OCI-LY1 (cell line): ENCODE data around the gene MTMR2.

Source experiments
- H2AFZ ChIP-seq: fragments of 200-600 bp; sonication (generic), shearing (Covaris generic); 2 replicates; pipeline ENCODE4 v1.6.0; 2014; ENCODE audit warnings: antibody characterized with exemption, mild to moderate bottlenecking, low read length
- H3F3A ChIP-seq: fragments of 200-600 bp; sonication (generic), shearing (Covaris generic); 2 replicates; pipeline ENCODE4 v1.6.0; 2014; ENCODE audit warnings: mild to moderate bottlenecking, antibody characterized with exemption, low read length, moderate library complexity; ENCODE audit not compliant: insufficient read depth
- H3K27ac ChIP-seq: fragments of 200-600 bp; sonication (generic); 2 replicates; pipeline ENCODE4 v1.5.1; 2014; ENCODE audit warnings: low read length, mixed run types, mild to moderate bottlenecking, low read depth; ENCODE audit not compliant: poor library complexity, severe bottlenecking
- H3K27me3 ChIP-seq: fragments of 200-600 bp; sonication (generic); 2 replicates; pipeline ENCODE4 v1.6.0; 2014; ENCODE audit warnings: antibody characterized with exemption, mild to moderate bottlenecking, low read length, moderate library complexity; ENCODE audit not compliant: insufficient read depth
- H3K36me3 ChIP-seq: fragments of 200-600 bp; sonication (generic); 2 replicates; pipeline ENCODE4 v1.6.1; 2014; ENCODE audit warnings: mild to moderate bottlenecking, antibody characterized with exemption, low read length, moderate library complexity, mixed read lengths; ENCODE audit not compliant: insufficient read depth
- H3K4me1 ChIP-seq: fragments of 200-600 bp; sonication (generic); 2 replicates; pipeline ENCODE4 v1.5.1; 2014; ENCODE audit warnings: mild to moderate bottlenecking, low read length, moderate library complexity; ENCODE audit not compliant: insufficient read depth, severe bottlenecking
- H3K4me2 ChIP-seq: fragments of 200-600 bp; sonication (generic), shearing (Covaris generic); 2 replicates; pipeline ENCODE4 v1.6.1; 2014; ENCODE audit warnings: low read length
- H3K4me3 ChIP-seq: fragments of 200-600 bp; sonication (generic); 2 replicates; pipeline ENCODE4 v1.5.1; 2014; ENCODE audit warnings: low read length, low read depth, mild to moderate bottlenecking, mixed read lengths; ENCODE audit not compliant: poor library complexity, severe bottlenecking
- H3K79me2 ChIP-seq: fragments of 200-600 bp; shearing (Covaris generic); 2 replicates; pipeline ENCODE4 v1.6.1; 2016; ENCODE audit warnings: mixed run types, low read length, mixed read lengths; ENCODE audit not compliant: insufficient read depth
- H3K9ac ChIP-seq: fragments of 200-600 bp; sonication (generic), shearing (Covaris generic); 2 replicates; pipeline ENCODE4 v1.6.1; 2014; ENCODE audit warnings: mild to moderate bottlenecking, low read length, mixed read lengths
- H3K9me2 ChIP-seq: fragments of 200-600 bp; sonication (generic), shearing (Covaris generic); 2 replicates; pipeline ENCODE4 v1.6.1; 2014; ENCODE audit warnings: low read depth, mild to moderate bottlenecking, low read length, mixed read lengths
- H3K9me3 ChIP-seq: fragments of 200-600 bp; shearing (Covaris generic); 2 replicates; pipeline ENCODE4 v1.6.1; 2014; ENCODE audit warnings: low read length, mixed read lengths
- H4K20me1 ChIP-seq: fragments of 200-600 bp; sonication (generic), shearing (Covaris generic); 2 replicates; pipeline ENCODE4 v1.6.0; 2016; ENCODE audit warnings: mild to moderate bottlenecking, low read length; ENCODE audit not compliant: insufficient read depth
- EZH2 ChIP-seq: fragments of 200-600 bp; sonication (generic), shearing (Covaris generic); IDR thresholded peaks from 2 replicates; pipeline ENCODE4 v1.8.0; 2017; ENCODE audit warnings: borderline replicate concordance, mixed run types, mild to moderate bottlenecking, antibody characterized with exemption, low read length, moderate library complexity, mixed read lengths
- TF ChIP-seq, protein P1 (sequence below): fragments of 200-600 bp; sonication (generic), shearing (Covaris generic); IDR thresholded peaks from 2 replicates; pipeline ENCODE4 v1.5.1; 2017; ENCODE audit warnings: mild to moderate bottlenecking, antibody characterized with exemption, low read length, moderate library complexity, mixed read lengths

The MTMR2 gene

DNA sequence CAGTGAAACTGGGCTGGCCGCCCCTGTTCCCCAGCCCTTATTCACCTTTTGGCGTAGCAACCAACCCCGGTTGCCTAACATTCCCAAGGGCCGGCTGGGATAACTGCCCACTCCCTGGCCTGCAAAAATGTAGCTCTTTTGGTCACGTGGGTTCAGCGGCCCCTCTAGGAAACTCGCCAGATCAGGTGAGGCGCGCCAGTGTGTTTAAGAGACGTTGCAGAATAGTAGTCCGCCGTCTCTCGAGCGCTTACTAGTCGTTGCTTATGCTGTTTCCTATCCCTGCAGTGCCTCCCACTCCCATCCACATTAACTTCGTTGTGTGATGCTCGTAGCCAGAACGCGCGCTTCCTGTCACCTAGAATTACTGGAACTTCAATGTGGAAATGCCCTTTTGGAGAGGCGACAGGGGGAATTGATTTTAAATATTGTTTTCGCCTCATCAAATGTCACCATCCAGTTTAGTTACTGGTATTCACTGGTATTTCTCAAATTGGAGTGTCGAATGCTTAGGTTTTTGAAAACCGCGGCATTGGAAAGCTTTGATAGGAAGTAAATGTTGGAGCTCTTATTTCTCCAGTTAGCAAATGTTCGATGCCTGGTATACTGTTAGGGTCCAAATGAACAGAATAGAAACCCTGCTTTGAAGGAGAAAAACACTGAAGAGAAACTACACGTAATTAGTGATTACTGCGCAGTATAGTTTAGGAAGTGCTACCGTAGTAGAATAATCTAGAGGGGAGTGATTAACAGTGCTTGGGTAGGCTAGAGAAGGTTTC is 132.8 kb downstream of the MTMR2 start:
- Histone ChIP-seq H3K9ac (peak overlapping the region; percentile 78), H3K9me2 (no peaks in the 10 kb centered on the region), H3K4me3 (peak overlapping the region; percentile 99), H3K27ac (peak overlapping the region; percentile 91), H3K9me3 (no peaks in the 10 kb centered on the region), H2AFZ (no peak overlapping the region), H3K27me3 (no peaks in the 10 kb centered on the region), H3F3A (no peaks in the 10 kb centered on the region), H3K36me3 (peaks cover 23% of the 10 kb centered on the region), H3K4me2 (peak overlapping the region; percentile 94), H3K4me1 (peaks cover 30% of the 10 kb centered on the region), H3K79me2 (peaks cover 60% of the 10 kb centered on the region), H4K20me1 (no peaks in the 10 kb centered on the region)
- no peak for TF ChIP-seq EZH2
- TF ChIP-seq, protein P1, sequence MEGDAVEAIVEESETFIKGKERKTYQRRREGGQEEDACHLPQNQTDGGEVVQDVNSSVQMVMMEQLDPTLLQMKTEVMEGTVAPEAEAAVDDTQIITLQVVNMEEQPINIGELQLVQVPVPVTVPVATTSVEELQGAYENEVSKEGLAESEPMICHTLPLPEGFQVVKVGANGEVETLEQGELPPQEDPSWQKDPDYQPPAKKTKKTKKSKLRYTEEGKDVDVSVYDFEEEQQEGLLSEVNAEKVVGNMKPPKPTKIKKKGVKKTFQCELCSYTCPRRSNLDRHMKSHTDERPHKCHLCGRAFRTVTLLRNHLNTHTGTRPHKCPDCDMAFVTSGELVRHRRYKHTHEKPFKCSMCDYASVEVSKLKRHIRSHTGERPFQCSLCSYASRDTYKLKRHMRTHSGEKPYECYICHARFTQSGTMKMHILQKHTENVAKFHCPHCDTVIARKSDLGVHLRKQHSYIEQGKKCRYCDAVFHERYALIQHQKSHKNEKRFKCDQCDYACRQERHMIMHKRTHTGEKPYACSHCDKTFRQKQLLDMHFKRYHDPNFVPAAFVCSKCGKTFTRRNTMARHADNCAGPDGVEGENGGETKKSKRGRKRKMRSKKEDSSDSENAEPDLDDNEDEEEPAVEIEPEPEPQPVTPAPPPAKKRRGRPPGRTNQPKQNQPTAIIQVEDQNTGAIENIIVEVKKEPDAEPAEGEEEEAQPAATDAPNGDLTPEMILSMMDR, result no peak

DNA sequence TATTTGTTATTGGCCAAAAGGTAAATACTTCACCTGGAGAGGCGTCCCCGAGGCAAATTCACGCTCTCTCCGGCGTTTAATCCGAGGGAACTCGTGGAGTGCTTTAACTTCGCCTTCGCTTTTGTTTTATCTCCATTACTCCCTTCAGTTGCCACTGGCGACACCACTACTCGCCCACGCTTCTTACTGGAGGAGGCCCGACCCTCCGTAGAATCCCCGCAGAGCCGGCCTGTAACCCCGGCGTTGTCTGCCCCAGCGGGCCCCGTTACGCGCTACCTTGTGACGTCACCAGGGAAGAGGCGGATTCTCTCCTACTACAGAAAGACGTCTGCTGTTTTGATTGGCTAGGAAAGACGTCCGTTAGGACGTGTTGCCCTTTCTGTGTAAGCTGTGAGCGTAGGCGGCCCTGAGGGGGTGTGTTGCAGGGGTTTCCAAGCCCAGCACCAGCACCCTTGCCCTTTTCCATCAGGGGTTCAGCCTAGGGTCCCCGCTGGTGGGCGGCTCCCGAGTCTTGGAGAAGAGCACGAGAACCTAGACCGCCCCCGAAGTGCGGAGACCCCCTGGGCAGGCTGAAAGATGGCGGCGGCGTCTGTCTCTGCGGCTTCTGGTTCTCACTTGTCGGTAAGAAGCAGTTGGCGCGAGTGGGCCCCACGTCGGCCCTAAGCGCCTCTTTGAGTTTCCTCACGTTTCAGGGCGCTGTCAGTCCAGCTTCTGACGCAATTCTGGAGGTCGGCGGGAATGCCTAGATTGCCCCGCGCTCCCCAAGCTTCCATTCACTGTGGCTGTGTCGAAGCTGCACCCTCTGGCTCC is 133.6 kb downstream of the MTMR2 start, which contains the start of gene CEP57:
TSS of gene CEP57 (plus strand) at position 376 of the 810 bp plus-strand sequence. CDS start at position 577, 201 bp downstream.
- Histone ChIP-seq H3K79me2 (peaks cover 53% of the 10 kb centered on the region), H2AFZ (no peak within 1 kb of the TSS), H3F3A (no peaks in the 10 kb centered on the region), H3K4me3 (peak within 1 kb of the TSS; percentile 99), H4K20me1 (no peaks in the 10 kb centered on the region), H3K9me3 (no peaks in the 10 kb centered on the region), H3K4me1 (peaks cover 30% of the 10 kb centered on the region), H3K4me2 (peak within 1 kb of the TSS; percentile 97), H3K9me2 (no peaks in the 10 kb centered on the region), H3K9ac (peak within 1 kb of the TSS; percentile 99), H3K36me3 (peaks cover 30% of the 10 kb centered on the region), H3K27ac (peak within 1 kb of the TSS; percentile 91), H3K27me3 (no peaks in the 10 kb centered on the region)
- no peak for TF ChIP-seq EZH2
- TF ChIP-seq, protein P1, result no peak

DNA sequence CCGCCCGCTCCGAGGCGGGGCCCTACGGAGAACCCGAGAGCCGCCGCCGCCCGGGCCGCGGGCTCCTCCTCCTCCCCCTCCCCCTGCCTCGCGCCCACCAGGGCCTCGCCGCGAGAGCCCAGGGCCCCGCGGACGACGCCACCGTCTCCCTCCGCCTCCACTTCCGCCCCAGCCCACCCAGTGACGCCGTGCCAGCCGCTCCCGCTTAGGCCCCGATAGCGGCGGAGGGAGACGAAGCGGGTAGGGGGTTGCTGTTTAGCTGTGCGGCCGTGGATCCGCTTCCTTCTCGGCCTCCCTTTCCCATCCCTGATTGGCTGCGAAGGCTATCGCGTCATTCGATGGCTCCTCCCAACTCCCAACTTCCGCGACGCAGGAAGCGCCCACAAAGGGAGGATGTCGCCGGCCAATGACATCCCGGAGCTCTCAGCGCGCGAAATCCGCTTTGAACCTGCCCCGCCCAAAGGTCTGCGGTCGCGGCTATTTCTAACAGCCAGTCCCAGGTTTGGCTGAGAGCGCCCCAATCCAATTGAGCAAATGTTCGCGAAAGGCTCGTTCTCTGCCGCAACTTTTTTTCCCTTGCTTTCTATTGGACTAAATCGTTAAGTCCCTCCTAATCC is 134.3 kb downstream of the MTMR2 start, which contains the start of gene FAM76B:
TSS of gene FAM76B (minus strand) at position 277 of the 617 bp plus-strand sequence. CDS start 304 bp downstream, outside the sequence.
- H3K27ac ChIP-seq, result peak within 1 kb of the TSS; percentile 91

More for the DNA sequence above, 134.3 kb downstream of the MTMR2 start, which contains the start of gene FAM76B:
- TF ChIP-seq, protein P1, result no peak
- no peak for TF ChIP-seq EZH2
- Histone ChIP-seq H2AFZ (no peak within 1 kb of the TSS), H3K79me2 (peaks cover 46% of the 10 kb centered on the region), H3K9me3 (no peaks in the 10 kb centered on the region), H3K9ac (peak within 1 kb of the TSS; percentile 99), H4K20me1 (no peaks in the 10 kb centered on the region), H3K9me2 (no peaks in the 10 kb centered on the region), H3K36me3 (peaks cover 38% of the 10 kb centered on the region), H3K4me2 (peak within 1 kb of the TSS; percentile 97), H3F3A (no peaks in the 10 kb centered on the region), H3K4me3 (peak within 1 kb of the TSS; percentile 99), H3K27me3 (no peaks in the 10 kb centered on the region), H3K4me1 (peaks cover 30% of the 10 kb centered on the region)
